ENCODE results near the gene ZNF236. TPM values are rescaled to one million over a fixed set of nuclear protein-coding genes. Genes with fewer than 3 reads are reported as not detected.

ZNF236 gene
- 8.0 and 9.6 TPM in 2 replicates for total RNA-seq

GRCh38 chr18:76822506-76823160, at the start of gene ZNF236:
TSS of gene ZNF236 (plus strand) at chr18:76822557. CDS start at chr18:76822608, 51 bp downstream.

All from tracheal epithelial cell (primary cell).